ENCODE measurements around the gene STK38L.

The STK38L gene

GRCh38 chr12:27331927-27332324 is 87.8 kb downstream of the STK38L start:
- TF ChIP-seq CTCF (IDR thresholded peaks at IDR 0.05; ENCODE audit: low read depth, low read length, missing control alignments) = no peak
- no peak for DNase-seq (ENCODE audit: low read depth)
- in situ Hi-C loops (cut with HindIII; ENCODE audit: low sequenced_read_pairs) = no loop called here
- peak overlapping the region; percentile 68 for H3K4me3 ChIP-seq (ENCODE audit: low read depth, low read length)

- peak overlapping the region; percentile 68 for H3K4me3 ChIP-seq (ENCODE audit: low read depth, low read length)
- TF ChIP-seq CTCF (IDR thresholded peaks at IDR 0.05; ENCODE audit: low read depth, low read length, missing control alignments) = no peak
- in situ Hi-C loops (cut with HindIII; ENCODE audit: low sequenced_read_pairs) = no loop called here
- DNase-seq (ENCODE audit: low read depth) = no peak
These were observed 88.3 kb downstream of the STK38L start for GRCh38 chr12:27332407-27332713.

- peak within 1 kb of the TSS; percentile 68 for H3K4me3 ChIP-seq (ENCODE audit: low read depth, low read length)
- in situ Hi-C loops (cut with HindIII; ENCODE audit: low sequenced_read_pairs) = no loop called here
- no peak for DNase-seq (ENCODE audit: low read depth)
- no peak for TF ChIP-seq CTCF (IDR thresholded peaks at IDR 0.05; ENCODE audit: low read depth, low read length, missing control alignments)
These were observed 88.8 kb downstream of the STK38L start, which contains the start of gene BMAL2 for GRCh38 chr12:27332714-27333402. BMAL2 (plus strand) TSS chr12:27332836; CDS start chr12:27333073, 237 bp downstream.

- no peak for TF ChIP-seq CTCF (IDR thresholded peaks at IDR 0.05; ENCODE audit: low read depth, low read length, missing control alignments)
- in situ Hi-C loops (cut with HindIII; ENCODE audit: low sequenced_read_pairs) = no loop called here
- DNase-seq (ENCODE audit: low read depth) = no peak
- peak overlapping the region; percentile 68 for H3K4me3 ChIP-seq (ENCODE audit: low read depth, low read length)
These were observed 89.4 kb downstream of the STK38L start for GRCh38 chr12:27333403-27334009.

GRCh38 chr12:27334042-27334720 is 90.1 kb downstream of the STK38L start:
- DNase-seq (ENCODE audit: low read depth) = no peak
- in situ Hi-C loops (cut with HindIII; ENCODE audit: low sequenced_read_pairs) = no loop called here
- peak overlapping the region; percentile 68 for H3K4me3 ChIP-seq (ENCODE audit: low read depth, low read length)
- no peak for TF ChIP-seq CTCF (IDR thresholded peaks at IDR 0.05; ENCODE audit: low read depth, low read length, missing control alignments)

- TF ChIP-seq CTCF (IDR thresholded peaks at IDR 0.05; ENCODE audit: low read depth, low read length, missing control alignments) = no peak
- in situ Hi-C loops (cut with HindIII; ENCODE audit: low sequenced_read_pairs) = no loop called here
- no peak overlapping the region for H3K4me3 ChIP-seq (ENCODE audit: low read depth, low read length)
- DNase-seq (ENCODE audit: low read depth) = no peak
These were observed 90.6 kb downstream of the STK38L start for GRCh38 chr12:27334721-27335082.
